Prostate gland (tissue), 2 donors: ENCODE data around the gene FHIT. TPM values are rescaled to one million over a fixed set of nuclear protein-coding genes. Genes with fewer than 3 reads are reported as not detected.

Source experiments
- DNase-seq: peaks from one replicate; pipeline ENCODE4 v3.0.0-alpha.2; 2019; ENCODE audit warnings: low spot score
- H3K27ac ChIP-seq, 2 donors: fragments of 200-600 bp; sonication (generic); 2 replicates each; pipeline ENCODE4 v1.5.1; 2017 to 2019
- H3K27me3 ChIP-seq: fragments of 200-600 bp; sonication (generic); replicated peaks from 2 replicates; pipeline ENCODE4 v1.5.1; 2019; ENCODE audit not compliant: insufficient read depth
- H3K36me3 ChIP-seq, 2 donors: fragments of 200-600 bp; sonication (generic); 1 replicate in 1 of 2; 2 replicates in 1 of 2; pipeline versions ENCODE4 v1.5.1 to v1.8.1; 2017 to 2019
- H3K4me1 ChIP-seq: fragments of 200-600 bp; sonication (generic); replicated peaks from 2 replicates; pipeline ENCODE4 v1.5.1; 2019
- H3K4me3 ChIP-seq, 2 donors: fragments of 200-600 bp; sonication (generic); 2 replicates each; pipeline ENCODE4 v1.5.1; 2017 to 2019
- H3K9me3 ChIP-seq: fragments of 200-600 bp; sonication (generic); 2 replicates; pipeline ENCODE4 v1.5.1; 2017
- CTCF ChIP-seq, 4 experiments: fragments of 200-600 bp in 2 of 4; fragments of 450-650 bp in 2 of 4; sonication (generic) in 2 of 4; IDR thresholded peaks; 1 replicate in 3 of 4; 2 replicates in 1 of 4; pipeline ENCODE4 v1.5.1; 2016 to 2019; ENCODE audit warnings: antibody characterized with exemption in 4 of 4, mild to moderate bottlenecking in 2 of 4, moderate library complexity in 2 of 4
- POLR2A ChIP-seq: fragments of 450-650 bp; IDR thresholded peaks from one replicate; pipeline ENCODE4 v1.6.1; 2016; ENCODE audit warnings: antibody characterized with exemption, mild to moderate bottlenecking
- POLR2AphosphoS5 ChIP-seq: sonication (generic); formaldehyde crosslinking; IDR thresholded peaks from one replicate; pipeline ENCODE4 v1.6.1; 2017; ENCODE audit warnings: antibody characterized with exemption
- WGBS: methylation state at CpG from one replicate; pipeline ENCODE4 v1.1.5; 2018; 5-methylcytosine and 5-hydroxymethylcytosine counted together
- intact Hi-C: fragments of 100-400 bp; cut with DNase I; formaldehyde crosslinking; loops from one replicate; pipeline ENCODE4 v1.14.2; 2022
- total RNA-seq, 2 donors: library from RNA; depleted of rRNA; stranded (reverse); fragments of >200 nt; gene quantifications; one replicate each; pipeline ENCODE4 v1.1.0, GENCODE V29; 2016

FHIT gene
- total RNA-seq, 2 donors from 2014 or later: 6.4 to 10.4 TPM

- no peaks in the 10 kb centered on the region for H3K36me3 ChIP-seq
- no peaks in the 10 kb centered on the region for H3K4me1 ChIP-seq
- H3K9me3 ChIP-seq: no peaks in the 10 kb centered on the region
- no peak overlapping the region for H3K4me3 ChIP-seq
- no peak overlapping the region for H3K27ac ChIP-seq
- no peak for TF ChIP-seq POLR2AphosphoS5
- no peak for TF ChIP-seq CTCF (IDR thresholded peaks at IDR 0.05)
- TF ChIP-seq POLR2A: no peak
- intact Hi-C loops: no loop called here
- WGBS: 69% methylated on average over 4 of the region's 4 CpGs
- H3K27me3 ChIP-seq: no peaks in the 10 kb centered on the region
- DNase-seq: no peak
Measured at GRCh38 chr3:60153221-60153999, 1097.8 kb downstream of the FHIT start.

GRCh38 chr3:60149501-60149900, 1101.8 kb downstream of the FHIT start:
- intact Hi-C loops: no loop called here
- no peak for DNase-seq
- Histone ChIP-seq H3K4me3 (no peak overlapping the region), H3K9me3 (no peaks in the 10 kb centered on the region), H3K27me3 (no peaks in the 10 kb centered on the region), H3K4me1 (no peaks in the 10 kb centered on the region), H3K36me3 (no peaks in the 10 kb centered on the region), H3K27ac (no peak overlapping the region)
- TF ChIP-seq POLR2AphosphoS5 (no peak), CTCF (IDR thresholded peaks at IDR 0.05) (no peak), POLR2A (no peak)
- 96% methylated on average over 3 of the region's 3 CpGs for WGBS

GRCh38 chr3:60147249-60147950, 1103.9 kb downstream of the FHIT start:
- no peaks in the 10 kb centered on the region for H3K4me1 ChIP-seq
- DNase-seq: no peak
- H3K9me3 ChIP-seq: no peaks in the 10 kb centered on the region
- TF ChIP-seq POLR2AphosphoS5: no peak
- TF ChIP-seq POLR2A: no peak
- TF ChIP-seq CTCF (IDR thresholded peaks at IDR 0.05): no peak
- H3K36me3 ChIP-seq: no peaks in the 10 kb centered on the region
- intact Hi-C loops: no loop called here
- 74% methylated on average over 15 of the region's 15 CpGs for WGBS
- no peaks in the 10 kb centered on the region for H3K27me3 ChIP-seq
- H3K27ac ChIP-seq: no peak overlapping the region
- H3K4me3 ChIP-seq: no peak overlapping the region

GRCh38 chr3:60146121-60146520, 1105.1 kb downstream of the FHIT start:
- no peaks in the 10 kb centered on the region for H3K36me3 ChIP-seq
- no peak overlapping the region for H3K4me3 ChIP-seq
- H3K4me1 ChIP-seq: no peaks in the 10 kb centered on the region
- intact Hi-C loops: no loop called here
- H3K27ac ChIP-seq: no peak overlapping the region
- WGBS: 32% methylated on average over 1 of the region's 1 CpG
- no peaks in the 10 kb centered on the region for H3K27me3 ChIP-seq
- TF ChIP-seq CTCF (IDR thresholded peaks at IDR 0.05): no peak
- TF ChIP-seq POLR2AphosphoS5: no peak
- no peak for TF ChIP-seq POLR2A
- DNase-seq: no peak
- no peaks in the 10 kb centered on the region for H3K9me3 ChIP-seq
